Right lobe of liver (tissue), 4 donors: ENCODE results near the gene ADGRV1.

Source experiments
- CTCF ChIP-seq, 4 donors: fragments of 200-600 bp in 3 of 4; fragments of 450-650 bp in 1 of 4; IDR thresholded peaks; one replicate each; pipeline versions ENCODE4 v1.5.1 to v1.8.0; 2016 to 2022; ENCODE audit warnings: antibody characterized with exemption in 4 of 4, mild to moderate bottlenecking in 2 of 4
- POLR2A ChIP-seq: fragments of 450-650 bp; IDR thresholded peaks from one replicate; pipeline ENCODE4 v1.6.1; 2017; ENCODE audit warnings: antibody characterized with exemption, mild to moderate bottlenecking
- donor health status: DM: no; HTN: no; CAD: no.
- donor health status: DM: no; HTN: no; CAD: no.
- donor health status: DM: no; HTN: yes; CAD: no.

- TF ChIP-seq CTCF (IDR thresholded peaks at IDR 0.05) (no peak), POLR2A (no peak)
Measured at GRCh38 chr5:91145333-91145620, 586.7 kb downstream of the ADGRV1 start.
